ENCODE data around the gene KIR3DL2. TPM values are rescaled to one million over a fixed set of nuclear protein-coding genes. Genes with fewer than 3 reads are reported as not detected.
"Not testable (repeated sequence)": the region's sequence is repeated elsewhere in the genome, so short reads cannot be mapped to it uniquely, and the experiment has no call there.

Gene KIR3DL2
- total RNA-seq (2014; rRNA removed; shearing (Covaris generic)), result not detected in 2 replicates

DNA sequence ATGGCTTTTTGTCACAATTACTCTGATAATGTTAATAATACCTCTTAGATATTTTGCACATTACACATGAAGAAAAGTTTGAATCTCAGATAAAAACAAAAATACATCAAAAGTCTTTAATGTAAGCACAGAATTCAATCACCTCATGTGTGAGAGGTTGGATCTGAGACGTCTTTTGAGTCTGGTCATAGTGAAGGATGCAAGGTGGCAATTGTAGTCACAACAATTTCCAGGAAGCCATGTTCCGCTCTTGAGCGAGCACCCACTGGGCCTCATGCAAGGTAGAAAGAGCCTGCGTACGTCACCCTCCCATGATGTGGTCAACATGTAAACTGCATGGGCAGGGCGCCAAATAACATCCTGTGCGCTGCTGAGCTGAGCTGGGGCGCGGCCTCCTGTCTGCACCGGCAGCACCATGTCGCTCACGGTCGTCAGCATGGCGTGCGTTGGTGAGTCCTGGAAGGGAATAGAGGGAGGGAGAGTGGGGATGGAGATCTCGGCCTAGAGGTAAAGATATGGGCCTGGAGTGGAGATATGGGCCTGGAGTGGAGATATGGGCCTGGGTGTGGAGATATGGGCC is at the start of gene KIR3DL2:
Gene KIR3DL2 (plus strand): TSS at position 383 of the 580 bp plus-strand sequence. CDS start 33 bp downstream, at position 416.
- H3K36me3 ChIP-seq (replicated peaks; ENCODE audit: control insufficient read depth, insufficient read depth, low read length); DNase-seq: not testable (repeated sequence)

DNA sequence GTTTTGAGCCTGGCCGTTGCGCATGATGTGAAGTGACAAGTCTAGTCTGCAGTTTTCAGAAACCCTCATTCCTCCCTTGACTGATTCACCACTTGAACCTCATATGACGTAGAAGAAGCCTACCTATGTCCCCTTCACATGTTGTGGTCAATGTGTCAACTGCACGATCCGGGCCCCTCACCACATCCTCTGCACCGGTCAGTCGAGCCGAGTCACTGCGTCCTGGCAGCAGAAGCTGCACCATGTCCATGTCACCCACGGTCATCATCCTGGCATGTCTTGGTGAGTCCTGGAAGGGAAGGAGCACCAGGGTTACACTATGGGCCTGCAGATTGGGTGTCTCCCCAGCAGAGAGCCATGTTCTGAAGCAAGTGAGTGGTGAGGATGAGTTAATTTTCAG is 46.8 kb upstream of the KIR3DL2 start, which contains the start of gene KIR2DL4:
Gene KIR2DL4 (plus strand): TSS at position 201 of the 400 bp plus-strand sequence. CDS start 42 bp downstream, at position 243.
- Histone ChIP-seq H3K27me3 (ENCODE audit: control insufficient read depth, insufficient read depth, low read length) (no peaks in the 10 kb centered on the region), H3K4me3 (ENCODE audit: insufficient read depth, low read depth, low read length) (no peak within 1 kb of the TSS), H3K36me3 (replicated peaks; ENCODE audit: control insufficient read depth, insufficient read depth, low read length) (no peaks in the 10 kb centered on the region)
- DNase-seq, result no peak

More for the DNA sequence above, at the start of gene KIR3DL2:
- not testable (repeated sequence) for H3K4me3 ChIP-seq (ENCODE audit: insufficient read depth, low read depth, low read length); H3K27me3 ChIP-seq (ENCODE audit: control insufficient read depth, insufficient read depth, low read length)

DNA sequence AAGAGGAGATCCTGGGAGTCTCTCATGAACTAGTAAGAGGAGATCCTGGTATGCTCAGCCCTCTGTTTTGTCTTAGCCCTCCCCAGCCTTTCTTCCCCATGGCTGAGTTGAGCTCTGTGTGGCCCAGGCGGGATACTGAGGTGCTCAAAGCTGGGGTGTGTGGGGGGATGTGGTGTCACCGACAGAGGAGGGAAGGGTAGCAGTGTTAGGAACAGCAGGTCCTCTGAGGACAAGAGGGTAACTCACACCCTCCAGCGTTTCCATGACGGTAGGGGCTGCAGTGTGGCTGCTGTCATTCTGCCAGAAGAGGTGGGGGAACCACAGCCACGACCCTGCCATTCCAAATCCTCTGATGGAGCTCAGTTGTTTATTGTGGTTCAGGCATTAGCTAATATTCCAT is 46.1 kb upstream of the KIR3DL2 start:
- H3K27me3 ChIP-seq (ENCODE audit: control insufficient read depth, insufficient read depth, low read length), result no peaks in the 10 kb centered on the region
- H3K36me3 ChIP-seq (replicated peaks; ENCODE audit: control insufficient read depth, insufficient read depth, low read length), result no peaks in the 10 kb centered on the region
- H3K4me3 ChIP-seq (ENCODE audit: insufficient read depth, low read depth, low read length), result no peak overlapping the region
- DNase-seq, result no peak

DNA sequence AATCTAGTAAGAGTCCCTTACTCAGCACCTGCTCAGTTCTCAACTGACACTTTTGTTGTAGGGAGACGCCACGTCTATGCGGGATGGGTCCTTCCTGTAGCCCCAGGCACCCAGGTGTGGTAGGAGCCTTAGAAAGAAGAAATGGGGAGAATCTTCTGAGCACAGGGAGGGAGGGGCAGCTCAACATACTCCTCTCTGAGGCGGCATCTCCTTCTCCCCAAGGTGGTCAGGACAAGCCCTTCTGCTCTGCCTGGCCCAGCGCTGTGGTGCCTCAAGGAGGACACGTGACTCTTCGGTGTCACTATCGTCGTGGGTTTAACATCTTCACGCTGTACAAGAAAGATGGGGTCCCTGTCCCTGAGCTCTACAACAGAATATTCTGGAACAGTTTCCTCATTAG is 45.7 kb upstream of the KIR3DL2 start:
- Histone ChIP-seq H3K27me3 (ENCODE audit: control insufficient read depth, insufficient read depth, low read length) (no peaks in the 10 kb centered on the region), H3K36me3 (replicated peaks; ENCODE audit: control insufficient read depth, insufficient read depth, low read length) (no peaks in the 10 kb centered on the region), H3K4me3 (ENCODE audit: insufficient read depth, low read depth, low read length) (no peak overlapping the region)
- DNase-seq, result no peak

DNA sequence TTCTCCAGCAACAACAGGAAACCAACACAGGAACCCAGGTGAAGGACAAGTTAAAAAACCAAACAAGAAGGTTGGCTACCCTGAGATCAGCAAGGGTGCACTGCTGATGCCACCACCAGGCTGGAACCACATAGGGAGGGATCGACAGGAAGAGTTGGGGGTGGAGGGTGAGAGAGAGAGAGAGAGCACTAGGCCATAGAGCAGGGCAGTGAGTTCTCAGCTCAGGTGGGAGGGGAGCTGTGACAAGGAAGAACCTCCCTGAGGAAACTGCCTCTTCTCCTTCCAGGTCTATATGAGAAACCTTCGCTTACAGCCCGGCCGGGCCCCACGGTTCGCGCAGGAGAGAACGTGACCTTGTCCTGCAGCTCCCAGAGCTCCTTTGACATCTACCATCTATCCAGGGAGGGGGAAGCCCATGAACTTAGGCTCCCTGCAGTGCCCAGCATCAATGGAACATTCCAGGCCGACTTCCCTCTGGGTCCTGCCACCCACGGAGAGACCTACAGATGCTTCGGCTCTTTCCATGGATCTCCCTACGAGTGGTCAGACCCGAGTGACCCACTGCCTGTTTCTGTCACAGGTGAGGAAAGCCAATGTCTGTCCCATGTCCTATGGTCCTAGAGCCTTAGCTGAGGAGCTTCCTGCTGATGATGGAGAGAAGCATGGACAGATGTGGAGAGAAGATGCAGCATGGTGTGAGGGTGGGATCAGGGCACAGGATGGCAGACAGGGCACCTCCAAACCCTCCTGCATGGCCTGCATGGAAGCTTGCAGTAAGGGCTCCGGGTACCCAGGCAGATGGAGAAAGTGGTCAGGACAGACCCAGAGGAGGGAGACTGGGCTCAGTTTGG is 44.4 kb upstream of the KIR3DL2 start:
- H3K27me3 ChIP-seq (ENCODE audit: control insufficient read depth, insufficient read depth, low read length), result no peaks in the 10 kb centered on the region
- H3K4me3 ChIP-seq (ENCODE audit: insufficient read depth, low read depth, low read length), result no peak overlapping the region
- no peaks in the 10 kb centered on the region for H3K36me3 ChIP-seq (replicated peaks; ENCODE audit: control insufficient read depth, insufficient read depth, low read length)
- DNase-seq, result no peak

DNA sequence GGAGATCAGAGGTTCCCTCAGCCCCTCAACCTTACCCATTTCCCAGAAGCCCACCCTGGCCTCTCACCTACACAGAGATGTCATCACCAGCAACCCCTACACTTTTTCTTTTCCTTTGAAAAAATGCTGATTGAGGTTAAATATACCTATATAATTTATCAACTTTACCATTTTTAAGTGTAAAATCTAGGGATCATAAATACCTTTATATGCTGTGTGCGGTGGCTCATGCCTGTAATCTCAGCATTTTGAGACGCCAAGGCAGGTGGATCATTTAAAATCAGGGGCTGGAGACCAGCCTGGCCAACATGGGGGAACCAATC is 43.8 kb upstream of the KIR3DL2 start:
- no peaks in the 10 kb centered on the region for H3K36me3 ChIP-seq (replicated peaks; ENCODE audit: control insufficient read depth, insufficient read depth, low read length)
- no peak for DNase-seq
- H3K4me3 ChIP-seq (ENCODE audit: insufficient read depth, low read depth, low read length), result no peak overlapping the region
- no peaks in the 10 kb centered on the region for H3K27me3 ChIP-seq (ENCODE audit: control insufficient read depth, insufficient read depth, low read length)

DNA sequence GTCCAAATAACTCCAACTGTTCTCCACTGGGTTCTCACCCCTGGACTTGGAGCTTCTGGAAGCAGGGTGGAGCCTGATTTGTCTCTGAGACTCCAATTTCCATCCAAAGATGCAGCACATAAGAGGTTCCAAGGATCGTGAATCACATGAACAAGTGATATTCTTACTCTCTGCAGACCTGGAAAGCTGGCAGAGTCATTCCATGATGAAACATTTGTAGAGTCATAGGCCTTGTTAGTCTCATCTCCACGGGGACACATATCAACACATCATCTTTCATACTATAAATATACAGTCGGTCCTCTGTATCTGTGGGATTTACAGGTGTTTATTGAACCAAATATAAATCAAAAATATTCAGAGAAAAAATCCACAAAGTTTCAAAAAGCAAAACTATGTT is 35.7 kb upstream of the KIR3DL2 start:
- H3K36me3 ChIP-seq (replicated peaks; ENCODE audit: control insufficient read depth, insufficient read depth, low read length); H3K27me3 ChIP-seq (ENCODE audit: control insufficient read depth, insufficient read depth, low read length); H3K4me3 ChIP-seq (ENCODE audit: insufficient read depth, low read depth, low read length); DNase-seq: not testable (repeated sequence)

DNA sequence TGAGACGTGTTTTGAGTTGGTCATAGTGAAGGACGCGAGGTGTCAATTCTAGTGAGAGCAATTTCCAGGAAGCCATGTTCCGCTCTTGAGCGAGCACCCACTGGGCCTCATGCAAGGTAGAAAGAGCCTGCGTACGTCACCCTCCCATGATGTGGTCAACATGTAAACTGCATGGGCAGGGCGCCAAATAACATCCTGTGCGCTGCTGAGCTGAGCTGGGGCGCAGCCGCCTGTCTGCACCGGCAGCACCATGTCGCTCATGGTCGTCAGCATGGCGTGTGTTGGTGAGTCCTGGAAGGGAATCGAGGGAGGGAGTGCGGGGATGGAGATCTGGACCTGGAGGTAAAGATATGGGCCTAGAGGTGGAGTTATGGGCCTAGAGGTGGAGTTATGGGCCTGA is 34.0 kb upstream of the KIR3DL2 start, which contains the start of gene KIR3DL1:
Gene KIR3DL1 (plus strand): TSS at position 218 of the 400 bp plus-strand sequence.
- H3K36me3 ChIP-seq (replicated peaks; ENCODE audit: control insufficient read depth, insufficient read depth, low read length); DNase-seq; H3K4me3 ChIP-seq (ENCODE audit: insufficient read depth, low read depth, low read length); H3K27me3 ChIP-seq (ENCODE audit: control insufficient read depth, insufficient read depth, low read length): not testable (repeated sequence)

DNA sequence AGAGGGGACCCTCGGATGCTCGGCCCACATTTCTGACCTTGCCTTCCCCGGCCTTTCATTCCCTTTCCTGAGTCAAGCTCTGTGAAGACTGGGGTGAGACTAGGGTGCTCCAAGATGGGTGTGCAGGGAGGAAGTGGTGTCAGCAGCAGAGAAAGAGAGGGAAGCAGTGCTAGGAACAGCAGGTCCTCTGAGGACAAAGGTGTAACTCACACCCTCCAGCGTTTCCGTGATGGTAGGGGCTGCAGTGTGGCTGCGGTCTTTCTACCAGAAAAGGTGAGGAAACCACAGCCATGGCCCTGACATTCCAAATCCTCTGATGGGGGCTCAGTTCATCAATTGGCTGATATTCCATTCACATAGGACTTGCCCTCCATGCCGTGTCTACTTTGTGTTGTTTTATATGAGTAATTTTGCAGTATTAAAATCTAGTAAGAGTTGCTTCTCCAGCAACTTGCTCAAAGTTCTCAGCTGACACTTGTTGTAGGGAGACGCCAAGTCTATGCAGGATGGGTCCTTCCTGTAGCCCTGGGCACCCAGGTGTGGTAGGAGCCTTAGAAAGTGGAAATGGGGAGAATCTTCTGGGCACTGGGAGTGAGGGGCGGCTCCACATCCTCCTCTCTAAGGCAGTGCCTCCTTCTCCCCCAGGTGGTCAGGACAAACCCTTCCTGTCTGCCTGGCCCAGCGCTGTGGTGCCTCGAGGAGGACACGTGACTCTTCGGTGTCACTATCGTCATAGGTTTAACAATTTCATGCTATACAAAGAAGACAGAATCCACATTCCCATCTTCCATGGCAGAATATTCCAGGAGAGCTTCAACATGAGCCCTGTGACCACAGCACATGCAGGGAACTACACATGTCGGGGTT is 32.3 kb upstream of the KIR3DL2 start:
- Histone ChIP-seq H3K27me3 (ENCODE audit: control insufficient read depth, insufficient read depth, low read length) (no peaks in the 10 kb centered on the region), H3K36me3 (replicated peaks; ENCODE audit: control insufficient read depth, insufficient read depth, low read length) (no peaks in the 10 kb centered on the region), H3K4me3 (ENCODE audit: insufficient read depth, low read depth, low read length) (no peak overlapping the region)
- no peak for DNase-seq

DNA sequence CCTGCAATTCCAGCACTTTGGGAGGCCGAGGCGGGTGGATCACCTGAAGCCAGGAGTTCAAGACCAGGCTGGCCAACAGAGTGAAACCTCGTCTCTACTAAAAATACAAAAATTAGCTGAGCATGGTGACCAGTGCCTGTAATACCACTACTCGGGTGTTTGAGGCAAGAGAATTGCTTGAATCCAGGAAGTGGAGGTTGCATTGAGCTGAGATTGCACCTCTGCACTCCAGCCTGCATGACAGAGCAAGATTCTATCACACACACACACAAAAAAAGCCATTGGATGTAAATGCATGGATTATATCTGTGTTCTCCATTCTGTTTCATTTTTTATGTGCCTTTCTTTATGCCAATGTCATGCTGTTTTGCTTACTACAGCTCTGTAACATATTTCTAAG is 25.8 kb upstream of the KIR3DL2 start:
- H3K36me3 ChIP-seq (replicated peaks; ENCODE audit: control insufficient read depth, insufficient read depth, low read length); DNase-seq; H3K27me3 ChIP-seq (ENCODE audit: control insufficient read depth, insufficient read depth, low read length); H3K4me3 ChIP-seq (ENCODE audit: insufficient read depth, low read depth, low read length): not testable (repeated sequence)

DNA sequence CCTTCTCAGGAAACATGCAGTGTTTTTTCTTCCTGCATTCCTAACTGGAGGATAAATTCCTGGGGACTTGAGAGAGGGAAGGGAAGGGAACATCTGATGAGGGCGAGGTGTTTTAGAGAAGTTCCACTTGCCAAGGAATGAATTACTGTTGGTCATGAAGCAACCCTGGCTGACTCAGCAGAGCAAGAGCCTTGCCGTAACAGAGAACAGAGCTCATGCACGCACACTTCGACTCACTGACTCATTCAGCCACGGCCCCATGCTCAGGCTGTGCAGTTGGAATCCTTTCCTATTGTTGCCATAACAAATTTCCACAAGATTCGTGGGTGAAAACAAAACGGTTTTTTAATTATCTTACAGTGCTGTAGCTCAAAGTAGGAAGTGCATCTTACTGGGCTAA is 24.9 kb upstream of the KIR3DL2 start:
- H3K4me3 ChIP-seq (ENCODE audit: insufficient read depth, low read depth, low read length); H3K36me3 ChIP-seq (replicated peaks; ENCODE audit: control insufficient read depth, insufficient read depth, low read length); H3K27me3 ChIP-seq (ENCODE audit: control insufficient read depth, insufficient read depth, low read length); DNase-seq: not testable (repeated sequence)

DNA sequence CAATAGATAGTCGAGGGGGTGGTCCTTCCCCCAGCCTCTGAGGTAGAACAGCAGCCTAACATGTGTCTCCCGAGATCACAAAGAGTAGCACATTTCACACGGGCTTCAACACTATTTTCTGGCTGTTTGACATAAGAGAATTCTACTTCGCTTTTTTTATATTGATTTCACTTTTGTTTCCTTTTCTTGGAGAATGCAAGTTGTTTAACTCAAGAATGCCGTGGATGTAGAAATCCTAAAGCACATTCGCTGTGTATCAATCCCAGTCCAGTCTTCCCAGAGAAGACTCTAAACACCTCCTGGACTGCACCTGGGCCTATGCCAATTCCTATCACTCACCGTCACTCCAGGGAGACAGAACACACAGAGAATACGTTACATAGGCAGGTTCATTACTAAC is 22.2 kb upstream of the KIR3DL2 start:
- not testable (repeated sequence) for H3K27me3 ChIP-seq (ENCODE audit: control insufficient read depth, insufficient read depth, low read length); H3K4me3 ChIP-seq (ENCODE audit: insufficient read depth, low read depth, low read length); H3K36me3 ChIP-seq (replicated peaks; ENCODE audit: control insufficient read depth, insufficient read depth, low read length); DNase-seq

DNA sequence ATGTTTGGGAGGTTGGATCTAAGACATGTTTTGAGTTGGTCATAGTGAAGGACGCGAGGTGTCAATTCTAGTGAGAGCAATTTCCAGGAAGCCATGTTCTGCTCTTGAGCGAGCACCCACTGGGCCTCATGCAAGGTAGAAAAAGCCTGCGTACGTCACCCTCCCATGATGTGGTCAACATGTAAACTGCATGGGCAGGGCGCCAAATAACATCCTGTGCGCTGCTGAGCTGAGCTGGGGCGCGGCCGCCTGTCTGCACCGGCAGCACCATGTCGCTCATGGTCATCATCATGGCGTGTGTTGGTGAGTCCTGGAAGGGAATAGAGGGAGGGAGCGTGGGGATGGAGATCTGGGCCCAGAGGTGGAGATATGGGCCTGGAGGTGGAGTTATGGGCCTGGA is 17.7 kb upstream of the KIR3DL2 start, which contains the start of gene KIR2DS4:
Gene KIR2DS4 (plus strand): TSS at position 181 of the 400 bp plus-strand sequence.
- H3K36me3 ChIP-seq (replicated peaks; ENCODE audit: control insufficient read depth, insufficient read depth, low read length); DNase-seq; H3K4me3 ChIP-seq (ENCODE audit: insufficient read depth, low read depth, low read length); H3K27me3 ChIP-seq (ENCODE audit: control insufficient read depth, insufficient read depth, low read length): not testable (repeated sequence)

DNA sequence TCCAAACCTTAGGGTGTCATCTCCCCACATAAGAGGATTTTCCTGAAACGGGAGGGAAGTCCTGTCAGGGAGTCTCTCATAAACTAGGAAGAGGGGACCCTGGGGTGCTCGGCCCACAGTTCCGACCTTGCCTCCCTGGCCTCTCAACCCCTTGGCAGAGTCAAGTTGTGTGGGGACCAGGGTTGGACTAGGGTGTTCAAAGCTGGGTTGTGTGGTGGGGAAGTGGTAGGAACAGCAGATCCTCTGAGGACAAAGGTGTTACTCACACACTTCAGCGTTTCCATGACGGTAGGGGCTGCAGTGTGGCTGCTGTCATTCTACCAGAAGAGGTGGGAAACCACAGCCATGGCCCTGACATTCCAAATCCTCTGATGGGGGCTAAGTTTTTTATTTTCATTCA is 15.1 kb upstream of the KIR3DL2 start:
- not testable (repeated sequence) for H3K27me3 ChIP-seq (ENCODE audit: control insufficient read depth, insufficient read depth, low read length); H3K36me3 ChIP-seq (replicated peaks; ENCODE audit: control insufficient read depth, insufficient read depth, low read length); H3K4me3 ChIP-seq (ENCODE audit: insufficient read depth, low read depth, low read length); DNase-seq

Measured in H7 (cell line).